ENCODE results near the gene PSTPIP2. TPM values are rescaled to one million over a fixed set of nuclear protein-coding genes. Genes with fewer than 3 reads are reported as not detected.

The PSTPIP2 gene
- polyA plus RNA-seq, 1 experiment = 5.9 TPM

DNA sequence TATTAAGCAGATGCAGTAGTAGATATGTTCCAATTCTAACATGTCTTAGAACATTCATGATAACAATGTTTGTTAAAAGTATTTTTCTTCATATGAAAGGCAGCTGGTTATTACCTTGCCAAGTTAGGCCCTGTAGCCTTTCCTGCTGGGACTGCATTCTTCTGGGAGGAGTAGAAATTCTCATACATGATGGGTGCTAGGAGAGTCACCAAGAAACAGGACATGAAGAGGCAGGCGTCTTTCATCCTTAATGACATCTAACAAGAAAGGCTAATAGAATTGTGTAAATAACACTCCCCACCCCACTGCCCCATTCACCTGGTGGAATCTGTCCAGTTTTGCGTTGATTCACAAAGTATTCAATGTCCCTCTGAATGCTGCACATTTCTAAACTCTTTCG lies 80.3 kb downstream of the PSTPIP2 start:
- ChIA-PET CTCF (interaction anchor here (1.2 kb wide), 1 partner anchor 17 kb away, joined by 4 read pairs; no protein-coding TSS in a partner anchor), POLR2A (no interaction called here)
- no peak for TF ChIP-seq CTCF (IDR thresholded peaks at IDR 0.05; ENCODE audit: insufficient read depth, low read depth, low read length)
- DNase-seq (ENCODE audit: low read depth) = no peak
- no peaks in the 10 kb centered on the region for H3K27me3 ChIP-seq (ENCODE audit: control insufficient read depth, insufficient read depth, low read length)
- no peak overlapping the region for H3K4me3 ChIP-seq (ENCODE audit: low read depth, low read length)
- peaks cover 4% of the 10 kb centered on the region; the same call in 1 of the 2 replicates for H3K36me3 ChIP-seq (ENCODE audit: control insufficient read depth, insufficient read depth, low read length)

- Histone ChIP-seq H3K4me3 (ENCODE audit: low read depth, low read length) (no peak overlapping the region), H3K27me3 (ENCODE audit: control insufficient read depth, insufficient read depth, low read length) (no peaks in the 10 kb centered on the region), H3K36me3 (ENCODE audit: control insufficient read depth, insufficient read depth, low read length) (peaks cover under 1% of the 10 kb centered on the region; the same call in 1 of the 2 replicates)
- ChIA-PET POLR2A (no interaction called here), CTCF (interaction anchor here (1.0 kb wide), 1 partner anchor 10 kb away, joined by 3 read pairs; no protein-coding TSS in a partner anchor)
- no peak for DNase-seq (ENCODE audit: low read depth)
- TF ChIP-seq CTCF (IDR thresholded peaks at IDR 0.05; ENCODE audit: insufficient read depth, low read depth, low read length) = no peak
These were observed 87.4 kb downstream of the PSTPIP2 start for GRCh38 chr18:45984546-45985235.

DNA sequence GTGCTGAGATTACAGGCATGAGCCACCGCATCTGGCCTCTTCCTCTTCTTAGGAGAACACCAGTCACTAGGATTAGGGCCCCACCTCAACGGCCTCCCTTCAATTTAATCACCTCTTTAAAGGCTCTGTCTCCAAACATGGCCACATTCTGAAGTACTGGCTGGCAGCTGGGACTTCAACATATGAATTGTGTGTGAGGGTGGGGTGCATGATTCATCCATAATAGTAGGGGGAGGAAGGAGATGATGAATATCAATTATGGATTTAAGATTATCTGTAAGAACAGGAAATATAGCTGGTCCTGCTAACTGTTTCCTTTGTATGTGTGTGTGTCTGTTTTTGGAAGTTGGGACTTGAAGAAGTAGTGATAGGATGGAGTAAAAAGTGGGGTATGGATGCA lies 90.2 kb downstream of the PSTPIP2 start:
- no peak for DNase-seq (ENCODE audit: low read depth)
- POLR2A ChIA-PET = no interaction called here
- H3K36me3 ChIP-seq (ENCODE audit: control insufficient read depth, insufficient read depth, low read length) = no peaks in the 10 kb centered on the region
- TF ChIP-seq CTCF (IDR thresholded peaks at IDR 0.05; ENCODE audit: insufficient read depth, low read depth, low read length) = no peak
- no peaks in the 10 kb centered on the region for H3K27me3 ChIP-seq (ENCODE audit: control insufficient read depth, insufficient read depth, low read length)
- CTCF ChIA-PET = interaction anchor here (0.8 kb wide), 1 partner anchor 28 kb away, joined by 3 read pairs; no protein-coding TSS in a partner anchor
- H3K4me3 ChIP-seq (ENCODE audit: low read depth, low read length) = no peak overlapping the region

- POLR2A ChIA-PET = no interaction called here
- CTCF ChIA-PET = interaction anchor here (1.4 kb wide), 1 partner anchor 94 kb away, joined by 4 read pairs; no protein-coding TSS in a partner anchor
- Histone ChIP-seq H3K36me3 (ENCODE audit: control insufficient read depth, insufficient read depth, low read length) (no peaks in the 10 kb centered on the region), H3K4me3 (ENCODE audit: low read depth, low read length) (no peak overlapping the region), H3K27me3 (ENCODE audit: control insufficient read depth, insufficient read depth, low read length) (no peaks in the 10 kb centered on the region)
- DNase-seq (ENCODE audit: low read depth) = no peak
- no peak for TF ChIP-seq CTCF (IDR thresholded peaks at IDR 0.05; ENCODE audit: insufficient read depth, low read depth, low read length)
These were observed 91.8 kb downstream of the PSTPIP2 start for GRCh38 chr18:45980229-45980628.

- H3K27me3 ChIP-seq (ENCODE audit: control insufficient read depth, insufficient read depth, low read length) = no peaks in the 10 kb centered on the region
- ChIA-PET POLR2A (no interaction called here), CTCF (interaction anchor here (5.9 kb wide), 1 partner anchor 94 kb away, joined by 46 read pairs; the partner anchor contains the start of gene PSTPIP2)
- no peaks in the 10 kb centered on the region for H3K36me3 ChIP-seq (ENCODE audit: control insufficient read depth, insufficient read depth, low read length)
- H3K4me3 ChIP-seq (ENCODE audit: low read depth, low read length) = no peak overlapping the region
- TF ChIP-seq CTCF (IDR thresholded peaks at IDR 0.05; ENCODE audit: insufficient read depth, low read depth, low read length) = no peak
- DNase-seq (ENCODE audit: low read depth) = no peak
These were observed 94.0 kb downstream of the PSTPIP2 start for GRCh38 chr18:45978084-45978483.
